Keratinocyte (primary cell): ENCODE measurements around the gene ANXA4. TPM values are rescaled to one million over a fixed set of nuclear protein-coding genes. Genes with fewer than 3 reads are reported as not detected.

ENCODE experiments used
- DNase-seq: peaks from one replicate; pipeline ENCODE4 v3.0.0-alpha.2; 2011; ENCODE audit warnings: low read depth, missing footprints, low spot score
- FAIRE-seq: peaks from 2 replicates; lab custom pipeline; 2011; peaks lifted over from hg19 to GRCh38; lab: Jason Lieb, UNC
- H2AFZ ChIP-seq: 2 replicates; pipeline ENCODE4 v1.6.0; 2012; ENCODE audit warnings: low read length, control low read depth, inconsistent platforms; ENCODE audit not compliant: control insufficient read depth
- H3K27ac ChIP-seq: 2 replicates; pipeline ENCODE4 v1.5.1; 2011; ENCODE audit warnings: low read length; ENCODE audit not compliant: control insufficient read depth, insufficient read depth
- H3K27me3 ChIP-seq: 3 replicates; pipeline ENCODE4 v1.6.0; 2011; ENCODE audit warnings: low read length; ENCODE audit not compliant: control insufficient read depth, insufficient read depth; ENCODE audit errors: extremely low read depth
- H3K36me3 ChIP-seq, 2 experiments: 2 replicates in 1 of 2; 3 replicates in 1 of 2; pipeline ENCODE4 v1.5.1; 2011; ENCODE audit warnings: low read length in 2 of 2, mild to moderate bottlenecking in 1 of 2; ENCODE audit not compliant: control insufficient read depth in 2 of 2, insufficient read depth in 2 of 2; ENCODE audit errors: extremely low read depth in 1 of 2
- H3K4me1 ChIP-seq: 3 replicates; pipeline ENCODE4 v1.5.1; 2011; ENCODE audit warnings: low read length; ENCODE audit not compliant: control insufficient read depth, insufficient read depth; ENCODE audit errors: extremely low read depth
- H3K4me2 ChIP-seq: 3 replicates; pipeline ENCODE4 v1.6.0; 2011; ENCODE audit warnings: low read depth, low read length; ENCODE audit not compliant: control insufficient read depth, insufficient read depth; ENCODE audit errors: extremely low read depth
- H3K4me3 ChIP-seq, 3 experiments: fragments of 200-600 bp in 1 of 3; sonication (generic) in 1 of 3; 2 replicates in 2 of 3; 3 replicates in 1 of 3; pipeline ENCODE4 v1.5.1; 2011 to 2016; ENCODE audit warnings: low read length in 3 of 3, mild to moderate bottlenecking in 3 of 3, control low read depth in 2 of 3, inconsistent platforms in 1 of 3, low read depth in 1 of 3, mixed read lengths in 1 of 3, mixed run types in 1 of 3, moderate library complexity in 1 of 3; ENCODE audit not compliant: control insufficient read depth in 2 of 3, insufficient read depth in 2 of 3; ENCODE audit errors: extremely low read depth in 1 of 3
- H3K79me2 ChIP-seq: 2 replicates; pipeline ENCODE4 v1.6.0; 2012; ENCODE audit warnings: low read length; ENCODE audit not compliant: control insufficient read depth, insufficient read depth
- H3K9ac ChIP-seq: 3 replicates; pipeline ENCODE4 v1.6.0; 2011; ENCODE audit warnings: low read length; ENCODE audit not compliant: control insufficient read depth, insufficient read depth; ENCODE audit errors: extremely low read depth
- H3K9me1 ChIP-seq: 3 replicates; pipeline ENCODE4 v1.6.0; 2011; ENCODE audit warnings: low read length; ENCODE audit not compliant: control insufficient read depth, insufficient read depth; ENCODE audit errors: extremely low read depth
- H3K9me3 ChIP-seq: 2 replicates; pipeline ENCODE4 v1.5.1; 2012; ENCODE audit warnings: low read depth, low read length; ENCODE audit not compliant: control insufficient read depth
- H4K20me1 ChIP-seq: 3 replicates; pipeline ENCODE4 v1.6.0; 2011; ENCODE audit warnings: low read length; ENCODE audit not compliant: control insufficient read depth, insufficient read depth; ENCODE audit errors: extremely low read depth
- CTCF ChIP-seq, 3 experiments: IDR thresholded peaks in 1 of 3; conservative IDR thresholded peaks in 1 of 3; optimal IDR thresholded peaks in 1 of 3; 2 replicates in 2 of 3; 3 replicates in 1 of 3; pipeline versions ENCODE3 to v1.5.1; 2011; ENCODE audit warnings: low read length in 3 of 3, mild to moderate bottlenecking in 3 of 3, moderate library complexity in 2 of 3, control low read depth in 1 of 3, inconsistent platforms in 1 of 3; ENCODE audit not compliant: insufficient read depth in 2 of 3; ENCODE audit errors: extremely low read depth in 1 of 3
- EZH2 ChIP-seq: IDR thresholded peaks from one replicate; pipeline ENCODE4 v1.6.1; 2012; ENCODE audit warnings: inconsistent platforms, mild to moderate bottlenecking, low read length, moderate library complexity
- dilution Hi-C: fragments of 300-500 bp; cut with MboI; formaldehyde crosslinking; loops from one replicate; pipeline ENCODE4 v1.7.0; 2020; ENCODE audit warnings: low sequenced_read_pairs; ENCODE audit not compliant: extremely low pct_ligation_motif_present
- polyA plus RNA-seq, 5 experiments: library from polyadenylated mRNA; depleted of rRNA in 3 of 5; stranded (reverse) in 3 of 5; stranded (forward) in 1 of 5; unstranded in 1 of 5; fragments of >200 nt; gene quantifications; 1 replicate in 1 of 5; 2 replicates in 3 of 5; 3 replicates in 1 of 5; pipeline versions ENCODE4 v1.2.1 to v1.2.3, GENCODE V29; 2011 to 2012; ENCODE audit warnings: missing spikeins in 2 of 5, low read depth in 1 of 5, low replicate concordance in 1 of 5

ANXA4 gene
- polyA plus RNA-seq, 1 donor (not counting 4 experiments of a cell fraction or from before 2014, with no cell fraction given), result 209 TPM

- H3K9me3 ChIP-seq, result no peaks in the 10 kb centered on the region
- no peaks in the 10 kb centered on the region for H3K9me1 ChIP-seq
- no peaks in the 10 kb centered on the region for H4K20me1 ChIP-seq
- no peak overlapping the region for H3K4me3 ChIP-seq
- H3K27ac ChIP-seq, result no peak overlapping the region
- DNase-seq, result no peak
- no peak overlapping the region for H3K4me2 ChIP-seq
- dilution Hi-C loops, result no loop called here
- no peaks in the 10 kb centered on the region for H3K27me3 ChIP-seq
- peaks cover 24% of the 10 kb centered on the region in 2 experiments for H3K36me3 ChIP-seq
- no peaks in the 10 kb centered on the region for H3K79me2 ChIP-seq
- no peak for FAIRE-seq
- TF ChIP-seq CTCF (optimal IDR thresholded peaks at IDR 0.05 in 1 of 3, IDR thresholded peaks at IDR 0.05 in 1 of 3, conservative IDR thresholded peaks at IDR 0.05 in 1 of 3; ENCODE audit: extremely low read depth in 1 of 3, insufficient read depth in 2 of 3, low read length in 3 of 3), result no peak
- no peak for TF ChIP-seq EZH2
- no peaks in the 10 kb centered on the region for H3K4me1 ChIP-seq
- no peak overlapping the region for H3K9ac ChIP-seq
- H2AFZ ChIP-seq, result no peak overlapping the region
These were observed 76.0 kb downstream of the ANXA4 start for GRCh38 chr2:69817729-69818501.

GRCh38 chr2:69827796-69828540 lies 86.0 kb downstream of the ANXA4 start:
- H3K4me3 ChIP-seq, result no peak overlapping the region
- dilution Hi-C loops, result no loop called here
- peaks cover 18% of the 10 kb centered on the region for H3K79me2 ChIP-seq
- peak overlapping the region; percentile 96 for H3K4me2 ChIP-seq
- H3K4me1 ChIP-seq, result peaks cover 15% of the 10 kb centered on the region
- no peaks in the 10 kb centered on the region for H3K27me3 ChIP-seq
- no peak overlapping the region for H3K9ac ChIP-seq
- H3K36me3 ChIP-seq, result no peaks in the 10 kb centered on the region
- TF ChIP-seq EZH2, result no peak
- no peak for TF ChIP-seq CTCF (optimal IDR thresholded peaks at IDR 0.05 in 1 of 3, IDR thresholded peaks at IDR 0.05 in 1 of 3, conservative IDR thresholded peaks at IDR 0.05 in 1 of 3; ENCODE audit: extremely low read depth in 1 of 3, insufficient read depth in 2 of 3, low read length in 3 of 3)
- no peaks in the 10 kb centered on the region for H3K9me1 ChIP-seq
- no peak for DNase-seq
- no peak for FAIRE-seq
- H3K27ac ChIP-seq, result no peak overlapping the region
- no peak overlapping the region for H2AFZ ChIP-seq
- H3K9me3 ChIP-seq, result no peaks in the 10 kb centered on the region
- no peaks in the 10 kb centered on the region for H4K20me1 ChIP-seq
